Mesothelial cell of epicardium (in vitro differentiated cells): ENCODE results near the gene IGFL2. TPM values are rescaled to one million over a fixed set of nuclear protein-coding genes. Genes with fewer than 3 reads are reported as not detected.
A peak's percentile ranks its signal among the peaks of the same experiment; 100 is the strongest.
"Not testable (repeated sequence)": the region's sequence is repeated elsewhere in the genome, so short reads cannot be mapped to it uniquely, and the experiment has no call there.

Experiments used
- DNase-seq, 2 experiments: peaks; one replicate each; pipeline ENCODE4 v3.0.0; 2021; ENCODE audit warnings: low spot score in 2 of 2; ENCODE audit not compliant: unreplicated experiment in 2 of 2
- H3K27ac Mint-ChIP-seq: 2 replicates; pipeline ENCODE4 v1.8.0; 2021; ENCODE audit warnings: mixed read lengths
- H3K27me3 Mint-ChIP-seq: 2 replicates; pipeline ENCODE4 v1.8.0; 2021; ENCODE audit warnings: low read depth, mixed read lengths
- H3K36me3 Mint-ChIP-seq: 2 replicates; pipeline ENCODE4 v1.8.0; 2021; ENCODE audit warnings: mixed read lengths
- H3K4me1 Mint-ChIP-seq: 2 replicates; pipeline ENCODE4 v1.8.0; 2021; ENCODE audit warnings: mixed read lengths
- H3K4me3 Mint-ChIP-seq: 2 replicates; pipeline ENCODE4 v1.8.0; 2021; ENCODE audit warnings: mild to moderate bottlenecking, moderate library complexity, mixed read lengths
- H3K9me3 Mint-ChIP-seq: 2 replicates; pipeline ENCODE4 v1.8.0; 2021; ENCODE audit warnings: mixed read lengths
- total RNA-seq: library from RNA; stranded (reverse); gene quantifications from 3 replicates; pipeline ENCODE4 v1.2.1, GENCODE V29; 2021
- TF ChIP-seq, protein P1 (sequence below): fragments of 200-600 bp; sonication (generic); IDR thresholded peaks from one replicate; pipeline ENCODE4 v1.5.0; 2021; ENCODE audit warnings: antibody characterized with exemption; ENCODE audit not compliant: unreplicated experiment

IGFL2 gene
- total RNA-seq, 1 donor from 2014 or later: 2.0 TPM

- Mint-ChIP-seq H3K4me1 (peaks cover 16% of the 10 kb centered on the region), H3K4me3 (no peak overlapping the region), H3K27me3 (peaks cover 14% of the 10 kb centered on the region), H3K27ac (peak overlapping the region; percentile 83), H3K9me3 (no peaks in the 10 kb centered on the region), H3K36me3 (no peaks in the 10 kb centered on the region)
- no peak for DNase-seq
- TF ChIP-seq, protein P1, sequence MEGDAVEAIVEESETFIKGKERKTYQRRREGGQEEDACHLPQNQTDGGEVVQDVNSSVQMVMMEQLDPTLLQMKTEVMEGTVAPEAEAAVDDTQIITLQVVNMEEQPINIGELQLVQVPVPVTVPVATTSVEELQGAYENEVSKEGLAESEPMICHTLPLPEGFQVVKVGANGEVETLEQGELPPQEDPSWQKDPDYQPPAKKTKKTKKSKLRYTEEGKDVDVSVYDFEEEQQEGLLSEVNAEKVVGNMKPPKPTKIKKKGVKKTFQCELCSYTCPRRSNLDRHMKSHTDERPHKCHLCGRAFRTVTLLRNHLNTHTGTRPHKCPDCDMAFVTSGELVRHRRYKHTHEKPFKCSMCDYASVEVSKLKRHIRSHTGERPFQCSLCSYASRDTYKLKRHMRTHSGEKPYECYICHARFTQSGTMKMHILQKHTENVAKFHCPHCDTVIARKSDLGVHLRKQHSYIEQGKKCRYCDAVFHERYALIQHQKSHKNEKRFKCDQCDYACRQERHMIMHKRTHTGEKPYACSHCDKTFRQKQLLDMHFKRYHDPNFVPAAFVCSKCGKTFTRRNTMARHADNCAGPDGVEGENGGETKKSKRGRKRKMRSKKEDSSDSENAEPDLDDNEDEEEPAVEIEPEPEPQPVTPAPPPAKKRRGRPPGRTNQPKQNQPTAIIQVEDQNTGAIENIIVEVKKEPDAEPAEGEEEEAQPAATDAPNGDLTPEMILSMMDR: no peak
Measured at GRCh38 chr19:46192992-46193650, 45.1 kb downstream of the IGFL2 start.

GRCh38 chr19:46193678-46194077 lies 45.6 kb downstream of the IGFL2 start:
- H3K27ac Mint-ChIP-seq: no peak overlapping the region
- TF ChIP-seq, protein P1: no peak
- peaks cover 15% of the 10 kb centered on the region for H3K27me3 Mint-ChIP-seq
- no peaks in the 10 kb centered on the region for H3K36me3 Mint-ChIP-seq
- peaks cover 10% of the 10 kb centered on the region for H3K4me1 Mint-ChIP-seq
- no peaks in the 10 kb centered on the region for H3K9me3 Mint-ChIP-seq
- H3K4me3 Mint-ChIP-seq: no peak overlapping the region
- no peak for DNase-seq

DNA sequence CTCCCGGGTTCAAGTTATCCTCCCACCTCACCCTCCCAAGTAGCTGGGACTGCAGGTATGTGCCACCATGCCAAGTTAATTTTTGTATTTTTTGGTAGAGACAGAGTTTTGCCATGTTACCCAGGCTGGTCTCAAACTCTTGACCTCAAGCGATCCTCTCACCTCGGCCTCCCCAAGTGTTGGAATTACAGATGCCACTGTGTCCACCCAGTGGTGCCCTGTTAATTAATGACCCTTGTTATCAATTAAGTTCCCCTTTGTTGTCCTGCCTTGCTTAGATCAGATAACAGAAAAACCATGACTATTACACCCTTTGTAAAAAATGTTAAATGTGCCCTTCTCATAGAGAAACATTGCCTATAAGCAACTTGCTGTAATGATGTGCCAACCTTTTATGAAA lies 47.1 kb downstream of the IGFL2 start:
- Mint-ChIP-seq H3K9me3 (no peaks in the 10 kb centered on the region), H3K27ac (no peak overlapping the region), H3K4me1 (peaks cover 9% of the 10 kb centered on the region), H3K27me3 (peaks cover 14% of the 10 kb centered on the region), H3K4me3 (no peak overlapping the region), H3K36me3 (no peaks in the 10 kb centered on the region)
- no peak for DNase-seq
- TF ChIP-seq, protein P1: no peak

DNA sequence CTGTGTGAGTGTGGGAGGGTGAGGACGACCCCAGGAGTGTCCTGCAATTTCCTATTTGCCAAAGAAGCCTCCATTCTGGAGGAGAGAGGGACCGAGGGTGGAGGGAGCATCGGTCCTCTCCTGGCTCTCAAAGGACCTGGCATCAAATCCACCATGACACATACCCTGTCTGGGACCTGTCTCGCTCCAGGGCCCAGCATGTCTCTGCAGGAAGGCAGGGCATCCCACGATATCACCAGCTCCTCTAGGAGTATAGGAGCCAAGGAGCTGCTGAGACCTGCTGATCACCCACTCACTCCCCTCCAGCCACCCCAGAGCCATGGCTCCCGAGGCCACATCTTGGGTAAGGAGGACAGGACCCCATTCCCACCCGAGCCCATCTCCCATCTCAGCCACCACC lies 47.9 kb downstream of the IGFL2 start:
- H3K9me3 Mint-ChIP-seq, H3K27ac Mint-ChIP-seq, H3K4me3 Mint-ChIP-seq, DNase-seq, H3K4me1 Mint-ChIP-seq, H3K36me3 Mint-ChIP-seq: not testable (repeated sequence)
- H3K27me3 Mint-ChIP-seq: peaks cover 11% of the 10 kb centered on the region

GRCh38 chr19:46196410-46197124 lies 48.5 kb downstream of the IGFL2 start:
- no peak for DNase-seq
- Mint-ChIP-seq H3K4me3 (no peak overlapping the region), H3K27me3 (peaks cover 7% of the 10 kb centered on the region), H3K36me3 (no peaks in the 10 kb centered on the region), H3K27ac (no peak overlapping the region), H3K4me1 (peaks cover 9% of the 10 kb centered on the region), H3K9me3 (no peaks in the 10 kb centered on the region)
- TF ChIP-seq, protein P1: no peak

DNA sequence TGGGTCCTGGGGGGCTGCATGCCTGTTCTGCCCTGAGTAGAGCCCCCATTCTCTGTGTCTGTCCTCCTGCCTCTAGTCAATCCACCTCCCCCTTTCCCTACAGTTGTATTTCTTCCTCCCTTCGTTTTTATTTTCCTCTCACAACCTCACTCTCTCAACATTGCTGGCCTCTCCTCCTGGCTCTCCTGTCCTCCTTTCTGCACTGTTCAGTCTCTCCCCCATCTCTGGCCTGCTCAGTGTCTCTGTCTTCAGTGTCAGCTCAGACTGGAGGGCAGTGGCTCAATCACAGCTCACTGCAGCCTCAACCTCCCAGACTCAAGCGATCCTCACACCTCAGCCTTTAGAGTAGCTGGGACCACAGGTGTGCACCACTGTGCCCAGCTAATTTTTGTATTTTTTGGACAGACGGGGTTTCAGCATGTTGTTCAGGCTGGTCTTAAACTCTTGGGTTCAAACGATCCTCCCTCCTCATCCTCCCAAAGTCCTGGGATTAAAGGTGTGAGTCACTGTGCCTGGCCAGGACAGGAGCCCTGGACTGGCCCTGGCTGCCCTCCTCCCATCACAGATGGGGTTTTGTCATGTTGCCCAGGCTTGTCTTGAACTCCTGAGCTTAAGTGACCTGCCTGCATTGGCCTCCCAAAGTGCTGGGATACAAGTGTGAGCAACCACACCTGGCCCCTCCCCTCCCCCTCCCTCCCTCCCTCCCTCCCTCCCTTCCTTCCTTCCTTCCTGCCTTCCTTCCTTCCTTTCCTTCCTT lies 49.5 kb downstream of the IGFL2 start:
- TF ChIP-seq, protein P1: no peak
- H3K4me1 Mint-ChIP-seq: peaks cover 9% of the 10 kb centered on the region
- peaks cover 5% of the 10 kb centered on the region for H3K9me3 Mint-ChIP-seq
- no peak for DNase-seq
- peaks cover 10% of the 10 kb centered on the region for H3K27me3 Mint-ChIP-seq
- H3K4me3 Mint-ChIP-seq: no peak overlapping the region
- H3K36me3 Mint-ChIP-seq: no peaks in the 10 kb centered on the region
- no peak overlapping the region for H3K27ac Mint-ChIP-seq
